ENCODE results near the gene FBXO34.

FBXO34 gene

GRCh38 chr14:55314449-55314848 lies 43.2 kb downstream of the FBXO34 start:
- H3K4me3 ChIP-seq (ENCODE audit: control insufficient read depth, low read depth, low read length) = no peak overlapping the region
- no peak for DNase-seq (ENCODE audit: low read depth)
- TF ChIP-seq CTCF (conservative IDR thresholded peaks at IDR 0.05; ENCODE audit: control insufficient read depth, insufficient read depth, low read depth, low read length) = no peak

- no peak for DNase-seq (ENCODE audit: low read depth)
- no peak for TF ChIP-seq CTCF (conservative IDR thresholded peaks at IDR 0.05; ENCODE audit: control insufficient read depth, insufficient read depth, low read depth, low read length)
- no peak overlapping the region for H3K4me3 ChIP-seq (ENCODE audit: control insufficient read depth, low read depth, low read length)
Measured at GRCh38 chr14:55316564-55316963, 45.3 kb downstream of the FBXO34 start.

GRCh38 chr14:55317542-55318306 lies 46.5 kb downstream of the FBXO34 start:
- no peak overlapping the region for H3K4me3 ChIP-seq (ENCODE audit: control insufficient read depth, low read depth, low read length)
- no peak for TF ChIP-seq CTCF (conservative IDR thresholded peaks at IDR 0.05; ENCODE audit: control insufficient read depth, insufficient read depth, low read depth, low read length)
- no peak for DNase-seq (ENCODE audit: low read depth)

GRCh38 chr14:55318694-55319093 lies 47.5 kb downstream of the FBXO34 start:
- H3K4me3 ChIP-seq (ENCODE audit: control insufficient read depth, low read depth, low read length) = no peak overlapping the region
- DNase-seq (ENCODE audit: low read depth) = no peak
- no peak for TF ChIP-seq CTCF (conservative IDR thresholded peaks at IDR 0.05; ENCODE audit: control insufficient read depth, insufficient read depth, low read depth, low read length)

GRCh38 chr14:55323910-55324309 lies 52.7 kb downstream of the FBXO34 start:
- no peak for TF ChIP-seq CTCF (conservative IDR thresholded peaks at IDR 0.05; ENCODE audit: control insufficient read depth, insufficient read depth, low read depth, low read length)
- DNase-seq (ENCODE audit: low read depth) = no peak
- no peak overlapping the region for H3K4me3 ChIP-seq (ENCODE audit: control insufficient read depth, low read depth, low read length)

GRCh38 chr14:55324812-55325211 lies 53.6 kb downstream of the FBXO34 start:
- no peak overlapping the region for H3K4me3 ChIP-seq (ENCODE audit: control insufficient read depth, low read depth, low read length)
- TF ChIP-seq CTCF (conservative IDR thresholded peaks at IDR 0.05; ENCODE audit: control insufficient read depth, insufficient read depth, low read depth, low read length) = no peak

More at GRCh38 chr14:55324812-55325211, 53.6 kb downstream of the FBXO34 start:
- no peak for DNase-seq (ENCODE audit: low read depth)
